GM23248 (cell line): Measurements from ENCODE around the gene PLXND1. TPM values are rescaled to one million over a fixed set of nuclear protein-coding genes. Genes with fewer than 3 reads are reported as not detected.

Experiments used
- DNase-seq: peaks from one replicate; pipeline ENCODE4 v3.0.0-alpha.2; 2015
- H2AFZ ChIP-seq: fragments of 200-600 bp; sonication (generic); 2 replicates; pipeline ENCODE4 v1.6.1; 2016; ENCODE audit warnings: antibody characterized with exemption
- H3F3A ChIP-seq: fragments of 200-600 bp; sonication (generic); 2 replicates; pipeline ENCODE4 v1.6.1; 2016; ENCODE audit warnings: mild to moderate bottlenecking, antibody characterized with exemption, mixed run types; ENCODE audit not compliant: insufficient read depth
- H3K27ac ChIP-seq: fragments of 200-600 bp; sonication (generic); 2 replicates; pipeline ENCODE4 v1.5.1; 2016; ENCODE audit warnings: mild to moderate bottlenecking
- H3K27me3 ChIP-seq: fragments of 200-600 bp; sonication (generic); replicated peaks from 2 replicates; pipeline ENCODE4 v1.6.1; 2016; ENCODE audit warnings: mild to moderate bottlenecking; ENCODE audit not compliant: insufficient read depth
- H3K36me3 ChIP-seq: fragments of 200-600 bp; sonication (generic); 2 replicates; pipeline ENCODE4 v1.6.1; 2016; ENCODE audit warnings: low read depth, mild to moderate bottlenecking
- H3K4me1 ChIP-seq: fragments of 200-600 bp; sonication (generic); 2 replicates; pipeline ENCODE4 v1.6.1; 2016; ENCODE audit warnings: mild to moderate bottlenecking; ENCODE audit not compliant: insufficient read depth
- H3K4me2 ChIP-seq: fragments of 200-600 bp; sonication (generic); one replicate; pipeline ENCODE4 v1.6.1; 2016; ENCODE audit warnings: mild to moderate bottlenecking; ENCODE audit not compliant: unreplicated experiment
- H3K4me3 ChIP-seq: fragments of 200-600 bp; sonication (generic); 2 replicates; pipeline ENCODE4 v1.5.1; 2016; ENCODE audit warnings: mild to moderate bottlenecking
- H3K79me2 ChIP-seq: fragments of 200-600 bp; sonication (generic); 2 replicates; pipeline ENCODE4 v1.6.1; 2016; ENCODE audit warnings: mild to moderate bottlenecking; ENCODE audit not compliant: insufficient read depth
- H3K9ac ChIP-seq: fragments of 200-600 bp; sonication (generic); 2 replicates; pipeline ENCODE4 v1.6.1; 2016; ENCODE audit warnings: mild to moderate bottlenecking
- H3K9me2 ChIP-seq: fragments of 200-600 bp; sonication (generic); 2 replicates; pipeline ENCODE4 v1.6.1; 2016; ENCODE audit warnings: mixed run types, mild to moderate bottlenecking, moderate library complexity; ENCODE audit not compliant: insufficient read depth
- H3K9me3 ChIP-seq: fragments of 200-600 bp; sonication (generic); one replicate; pipeline ENCODE4 v1.6.1; 2017; ENCODE audit warnings: low read depth
- H4K20me1 ChIP-seq: fragments of 200-600 bp; sonication (generic); 2 replicates; pipeline ENCODE4 v1.6.0; 2016; ENCODE audit not compliant: insufficient read depth
- EZH2 ChIP-seq: fragments of 200-600 bp; sonication (generic); IDR thresholded peaks from 2 replicates; pipeline ENCODE4 v1.6.1; 2018; ENCODE audit warnings: antibody characterized with exemption, mild to moderate bottlenecking; ENCODE audit not compliant: insufficient read depth, poor library complexity, severe bottlenecking
- EZH2phosphoT487 ChIP-seq: fragments of 200-600 bp; sonication (generic); IDR thresholded peaks from 2 replicates; pipeline ENCODE4 v1.6.1; 2018; ENCODE audit warnings: antibody characterized with exemption, moderate library complexity, mild to moderate bottlenecking, low read depth; ENCODE audit not compliant: insufficient read depth
- WGBS, 2 experiments: methylation state at CpG; one replicate each; pipeline ENCODE4 v1.1.6; 2015 to 2017; ENCODE audit warnings: low lambda C conversion rate in 2 of 2, low coverage in 1 of 2; ENCODE audit errors: missing lambda C conversion rate in 2 of 2; 5-methylcytosine and 5-hydroxymethylcytosine counted together
- in situ Hi-C: fragments of 300-500 bp; cut with MboI; formaldehyde crosslinking; loops from 2 replicates; pipeline ENCODE4 v1.15.0; 2020
- polyA plus RNA-seq: library from polyadenylated mRNA; unstranded; fragments of >200 nt; fragmentation: Nextera tagmentation; extraction: Ambion mirVana; gene quantifications from 2 replicates; pipeline ENCODE4 v1.2.1, GENCODE V29; 2016
- total RNA-seq: library from RNA; depleted of rRNA; stranded (reverse); fragments of >200 nt; shearing (Covaris generic); gene quantifications from 2 replicates; pipeline ENCODE4 v1.2.3, GENCODE V29; 2014

PLXND1 gene
- total and polyA plus RNA-seq, 2 experiments from 2014 or later = 37.4 to 83.0 TPM

DNA sequence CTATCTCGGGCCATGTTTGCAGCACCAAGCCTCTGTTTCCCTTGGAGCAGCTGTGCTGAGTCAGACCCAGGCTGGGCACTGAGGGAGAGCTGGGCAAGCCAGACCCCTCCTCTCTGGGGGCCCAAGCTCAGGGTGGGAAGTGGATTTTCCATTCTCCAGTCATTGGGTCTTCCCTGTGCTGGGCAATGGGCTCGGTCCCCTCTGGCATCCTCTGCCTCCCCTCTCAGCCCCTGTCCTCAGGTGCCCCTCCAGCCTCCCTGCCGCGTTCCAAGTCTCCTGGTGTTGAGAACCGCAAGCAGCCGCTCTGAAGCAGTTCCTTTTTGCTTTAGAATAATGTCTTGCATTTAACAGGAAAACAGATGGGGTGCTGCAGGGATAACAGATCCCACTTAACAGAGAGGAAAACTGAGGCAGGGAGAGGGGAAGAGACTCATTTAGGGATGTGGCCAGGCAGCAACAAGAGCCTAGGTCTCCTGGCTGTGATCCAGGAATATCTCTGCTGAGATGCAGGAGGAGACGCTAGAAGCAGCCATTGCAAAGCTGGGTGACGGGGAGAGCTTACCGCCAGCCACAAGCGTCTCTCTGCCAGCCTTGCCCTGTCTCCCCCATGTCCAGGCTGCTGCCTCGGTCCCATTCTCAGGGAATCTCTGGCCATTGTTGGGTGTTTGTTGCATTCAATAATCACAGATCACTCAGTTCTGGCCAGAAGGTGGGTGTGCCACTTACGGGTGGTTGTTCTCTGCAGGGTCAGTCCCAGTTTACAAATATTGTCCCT is 76.9 kb downstream of the PLXND1 start:
- H3K4me1 ChIP-seq = 0 out of 2 replicates have a peak, but pooled peaks cover 8% of the 10 kb centered on the region
- no peaks in the 10 kb centered on the region for H3K9me3 ChIP-seq
- no peaks in the 10 kb centered on the region for H4K20me1 ChIP-seq
- no peaks in the 10 kb centered on the region for H3K36me3 ChIP-seq
- H3K9me2 ChIP-seq = no peaks in the 10 kb centered on the region
- 66 to 69% methylated on average over 12 of the region's 12 CpGs for WGBS, 2 experiments
- no peaks in the 10 kb centered on the region for H3K79me2 ChIP-seq
- TF ChIP-seq EZH2phosphoT487 (no peak), EZH2 (no peak)
- no peak overlapping the region for H3K9ac ChIP-seq
- H3F3A ChIP-seq = peaks cover 7% of the 10 kb centered on the region; the same call in 1 of the 2 replicates
- no peaks in the 10 kb centered on the region for H3K27me3 ChIP-seq
- H2AFZ ChIP-seq = no peak overlapping the region; the same call in 1 of the 2 replicates
- no peak overlapping the region for H3K27ac ChIP-seq
- no peak overlapping the region for H3K4me2 ChIP-seq
- H3K4me3 ChIP-seq = no peak overlapping the region
- DNase-seq = no peak
- in situ Hi-C loops = no loop called here

DNA sequence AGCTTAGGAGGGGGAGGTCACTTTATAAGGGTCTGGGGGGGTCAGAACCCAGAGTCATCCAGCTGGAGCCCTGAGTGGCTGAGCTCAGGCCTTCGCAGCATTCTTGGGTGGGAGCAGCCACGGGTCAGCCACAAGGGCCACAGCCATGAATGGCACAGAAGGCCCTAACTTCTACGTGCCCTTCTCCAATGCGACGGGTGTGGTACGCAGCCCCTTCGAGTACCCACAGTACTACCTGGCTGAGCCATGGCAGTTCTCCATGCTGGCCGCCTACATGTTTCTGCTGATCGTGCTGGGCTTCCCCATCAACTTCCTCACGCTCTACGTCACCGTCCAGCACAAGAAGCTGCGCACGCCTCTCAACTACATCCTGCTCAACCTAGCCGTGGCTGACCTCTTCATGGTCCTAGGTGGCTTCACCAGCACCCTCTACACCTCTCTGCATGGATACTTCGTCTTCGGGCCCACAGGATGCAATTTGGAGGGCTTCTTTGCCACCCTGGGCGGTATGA is 77.8 kb downstream of the PLXND1 start, which contains the start of gene RHO:
TSS of gene RHO (plus strand) at position 51 of the 512 bp plus-strand sequence. CDS start at position 146, 95 bp downstream.
- 90 to 94% methylated on average over 18 of the region's 18 CpGs for WGBS, 2 experiments

DNA sequence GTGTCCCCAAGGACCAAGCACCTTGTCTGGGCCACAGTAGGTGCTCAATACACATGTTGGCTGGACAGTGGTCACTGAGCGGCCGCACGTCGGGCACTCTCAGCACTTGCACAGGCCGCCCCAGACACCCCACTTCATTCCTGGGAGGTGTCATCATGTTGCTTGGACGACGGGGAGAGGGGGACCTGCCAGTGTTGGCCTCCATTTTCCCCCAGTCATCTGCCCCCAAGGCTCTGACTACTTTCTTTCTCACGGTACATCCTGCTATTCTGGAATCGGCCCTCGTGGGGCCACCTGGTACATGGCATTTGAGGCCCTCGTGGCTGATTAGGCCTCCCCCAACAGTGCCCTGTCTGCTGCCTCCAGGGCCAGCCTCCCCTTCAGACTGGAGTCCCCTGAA is 79.2 kb downstream of the PLXND1 start:
- H3K4me3 ChIP-seq = no peak overlapping the region
- H3K27me3 ChIP-seq = no peaks in the 10 kb centered on the region
- H3K4me2 ChIP-seq = no peak overlapping the region
- no peak for TF ChIP-seq EZH2
- no peak for TF ChIP-seq EZH2phosphoT487
- H2AFZ ChIP-seq = no peak overlapping the region
- H3K36me3 ChIP-seq = no peaks in the 10 kb centered on the region
- no peaks in the 10 kb centered on the region for H3K9me2 ChIP-seq
- no peak for DNase-seq
- no peak overlapping the region for H3K27ac ChIP-seq
- H3F3A ChIP-seq = peaks cover 9% of the 10 kb centered on the region; the same call in 1 of the 2 replicates
- 0 out of 2 replicates have a peak, but pooled peaks cover 8% of the 10 kb centered on the region for H3K4me1 ChIP-seq
- no peaks in the 10 kb centered on the region for H3K9me3 ChIP-seq
- no peaks in the 10 kb centered on the region for H4K20me1 ChIP-seq
- 84 to 89% methylated on average over 11 of the region's 11 CpGs for WGBS, 2 experiments
- no peak overlapping the region for H3K9ac ChIP-seq
- no peaks in the 10 kb centered on the region for H3K79me2 ChIP-seq
- in situ Hi-C loops = no loop called here

More for the DNA sequence above, 77.8 kb downstream of the PLXND1 start, which contains the start of gene RHO:
- H3K9me3 ChIP-seq = no peaks in the 10 kb centered on the region
- peaks cover 9% of the 10 kb centered on the region; the same call in 1 of the 2 replicates for H3F3A ChIP-seq
- no peak for DNase-seq
- no peak within 1 kb of the TSS for H3K4me3 ChIP-seq
- no peaks in the 10 kb centered on the region for H3K9me2 ChIP-seq
- no peak for TF ChIP-seq EZH2phosphoT487
- no peak for TF ChIP-seq EZH2
- H3K27me3 ChIP-seq = no peaks in the 10 kb centered on the region
- in situ Hi-C loops = no loop called here
- H4K20me1 ChIP-seq = no peaks in the 10 kb centered on the region
- H3K79me2 ChIP-seq = no peaks in the 10 kb centered on the region
- H3K27ac ChIP-seq = no peak within 1 kb of the TSS
- H3K4me2 ChIP-seq = no peak within 1 kb of the TSS
- no peak within 1 kb of the TSS for H2AFZ ChIP-seq
- H3K9ac ChIP-seq = no peak within 1 kb of the TSS
- no peaks in the 10 kb centered on the region for H3K36me3 ChIP-seq
- 0 out of 2 replicates have a peak, but pooled peaks cover 8% of the 10 kb centered on the region for H3K4me1 ChIP-seq

DNA sequence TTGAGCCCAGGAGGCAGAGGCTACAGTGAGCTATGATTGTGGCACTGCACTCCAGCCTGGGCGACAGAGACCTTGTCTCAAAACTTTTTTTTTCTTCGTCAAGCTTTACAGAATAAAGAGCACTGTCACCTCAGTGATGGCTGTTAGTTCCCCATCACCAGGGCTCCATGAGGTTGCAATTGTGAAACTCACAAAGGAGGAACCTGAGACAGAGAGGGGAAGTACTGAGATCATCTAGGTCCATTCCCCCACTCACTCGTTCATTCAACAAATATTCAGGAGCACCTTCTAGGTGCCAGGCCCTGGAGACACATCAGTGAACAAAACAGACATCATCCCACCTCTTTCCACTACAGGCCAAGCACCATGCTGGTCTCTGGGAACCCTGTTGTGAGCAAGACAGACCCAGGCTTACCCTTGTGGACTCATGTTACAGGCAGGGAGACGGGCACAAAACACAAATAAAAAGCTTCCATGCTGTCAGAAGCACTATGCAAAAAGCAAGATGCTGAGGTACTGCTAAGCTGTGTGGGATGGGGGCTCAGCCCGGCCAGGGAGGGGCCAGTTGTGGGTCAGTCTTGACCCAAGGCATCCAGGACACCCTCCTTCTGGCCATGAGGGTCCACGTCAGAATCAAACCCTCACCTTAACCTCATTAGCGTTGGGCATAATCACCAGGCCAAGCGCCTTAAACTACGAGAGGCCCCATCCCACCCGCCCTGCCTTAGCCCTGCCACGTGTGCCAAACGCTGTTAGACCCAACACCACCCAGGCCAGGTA is 80.2 kb downstream of the PLXND1 start:
- H4K20me1 ChIP-seq = no peaks in the 10 kb centered on the region
- H3K9me2 ChIP-seq = no peaks in the 10 kb centered on the region
- WGBS, 2 experiments = 73 to 83% methylated on average over 9 to 12 of the region's 12 CpGs
- no peak overlapping the region for H3K27ac ChIP-seq
- no peaks in the 10 kb centered on the region for H3K79me2 ChIP-seq
- 0 out of 2 replicates have a peak, but pooled peaks cover 8% of the 10 kb centered on the region for H3K4me1 ChIP-seq
- no peaks in the 10 kb centered on the region for H3K36me3 ChIP-seq
- peak; percentile 11 for DNase-seq
- TF ChIP-seq EZH2phosphoT487 (no peak), EZH2 (no peak)
- H2AFZ ChIP-seq = no peak overlapping the region
- H3F3A ChIP-seq = peaks cover 9% of the 10 kb centered on the region; the same call in 1 of the 2 replicates
- no peak overlapping the region for H3K9ac ChIP-seq
- no peak overlapping the region for H3K4me3 ChIP-seq
- in situ Hi-C loops = no loop called here
- no peaks in the 10 kb centered on the region for H3K27me3 ChIP-seq
- no peaks in the 10 kb centered on the region for H3K9me3 ChIP-seq
- no peak overlapping the region for H3K4me2 ChIP-seq
